ENCODE results near the gene ZNF664. TPM values are rescaled to one million over a fixed set of nuclear protein-coding genes. Genes with fewer than 3 reads are reported as not detected.

The ZNF664 gene
- total RNA-seq, 1 donor from 2014 or later = 97.5 TPM

DNA sequence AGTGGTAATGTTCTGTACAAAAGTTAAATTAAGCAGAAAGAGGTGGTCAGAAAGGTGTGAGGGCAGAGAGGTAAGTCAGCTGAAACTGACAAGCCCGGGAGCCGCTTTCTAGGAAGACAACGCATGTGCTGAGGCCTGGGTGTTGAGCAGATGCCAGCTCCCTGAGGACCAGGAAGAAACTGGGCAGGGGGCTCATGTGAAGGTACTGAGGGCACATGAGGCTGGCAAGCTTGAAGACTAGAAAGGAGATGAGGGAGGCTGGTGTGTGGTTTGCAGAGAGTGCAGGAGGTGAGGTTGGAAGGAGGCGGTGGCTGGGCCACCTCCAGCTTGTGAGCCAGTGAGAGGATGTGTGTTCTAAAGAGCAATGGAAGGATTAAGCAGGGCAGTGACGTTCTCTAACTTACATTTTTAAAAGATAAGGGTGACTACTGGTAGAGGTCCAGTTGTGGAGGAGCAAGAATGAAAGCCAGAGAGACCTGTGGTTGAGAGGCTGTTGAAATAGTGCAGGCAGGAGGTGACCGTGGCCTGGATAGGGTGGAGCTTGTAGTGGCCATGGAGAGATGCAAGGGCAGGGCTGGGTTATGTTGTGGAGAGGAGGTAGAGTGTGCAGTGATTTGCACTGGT is 29.1 kb downstream of the ZNF664 start:
- no peaks in the 10 kb centered on the region for H3K27me3 ChIP-seq (ENCODE audit: control insufficient read depth, insufficient read depth, low read length)
- peaks cover 3% of the 10 kb centered on the region for H3K36me3 ChIP-seq (ENCODE audit: control insufficient read depth, insufficient read depth, low read length)
- TF ChIP-seq, protein P1, sequence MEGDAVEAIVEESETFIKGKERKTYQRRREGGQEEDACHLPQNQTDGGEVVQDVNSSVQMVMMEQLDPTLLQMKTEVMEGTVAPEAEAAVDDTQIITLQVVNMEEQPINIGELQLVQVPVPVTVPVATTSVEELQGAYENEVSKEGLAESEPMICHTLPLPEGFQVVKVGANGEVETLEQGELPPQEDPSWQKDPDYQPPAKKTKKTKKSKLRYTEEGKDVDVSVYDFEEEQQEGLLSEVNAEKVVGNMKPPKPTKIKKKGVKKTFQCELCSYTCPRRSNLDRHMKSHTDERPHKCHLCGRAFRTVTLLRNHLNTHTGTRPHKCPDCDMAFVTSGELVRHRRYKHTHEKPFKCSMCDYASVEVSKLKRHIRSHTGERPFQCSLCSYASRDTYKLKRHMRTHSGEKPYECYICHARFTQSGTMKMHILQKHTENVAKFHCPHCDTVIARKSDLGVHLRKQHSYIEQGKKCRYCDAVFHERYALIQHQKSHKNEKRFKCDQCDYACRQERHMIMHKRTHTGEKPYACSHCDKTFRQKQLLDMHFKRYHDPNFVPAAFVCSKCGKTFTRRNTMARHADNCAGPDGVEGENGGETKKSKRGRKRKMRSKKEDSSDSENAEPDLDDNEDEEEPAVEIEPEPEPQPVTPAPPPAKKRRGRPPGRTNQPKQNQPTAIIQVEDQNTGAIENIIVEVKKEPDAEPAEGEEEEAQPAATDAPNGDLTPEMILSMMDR (IDR thresholded peaks at IDR 0.05; ENCODE audit: insufficient read depth, low read length, poor library complexity, severe bottlenecking) = no peak
- DNase-seq (ENCODE audit: low read depth) = no peak
- no peak overlapping the region for H3K4me3 ChIP-seq (ENCODE audit: low read depth, low read length)

DNA sequence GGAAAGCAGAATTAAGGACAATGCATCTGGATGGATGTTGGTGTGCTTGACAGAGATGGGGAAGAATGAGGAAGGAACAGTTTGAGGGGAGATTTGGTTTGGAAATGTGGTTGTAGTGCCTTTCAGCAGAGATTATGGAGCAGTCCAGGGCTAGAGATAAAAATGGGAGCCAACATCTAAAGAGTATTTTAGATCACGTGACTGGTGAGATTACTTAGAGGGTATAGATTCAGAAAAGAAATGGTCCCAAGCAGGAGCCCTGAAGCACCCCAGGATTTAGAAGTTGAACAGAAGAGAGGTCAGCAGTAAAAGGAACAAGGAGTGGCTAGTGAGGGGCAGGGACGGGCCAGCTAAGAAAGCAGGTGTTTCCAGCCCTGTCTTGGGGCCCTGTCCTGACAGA is 29.6 kb downstream of the ZNF664 start:
- DNase-seq (ENCODE audit: low read depth) = no peak
- Histone ChIP-seq H3K36me3 (ENCODE audit: control insufficient read depth, insufficient read depth, low read length) (peaks cover 1% of the 10 kb centered on the region), H3K4me3 (ENCODE audit: low read depth, low read length) (no peak overlapping the region), H3K27me3 (ENCODE audit: control insufficient read depth, insufficient read depth, low read length) (no peaks in the 10 kb centered on the region)
- TF ChIP-seq, protein P1 (IDR thresholded peaks at IDR 0.05; ENCODE audit: insufficient read depth, low read length, poor library complexity, severe bottlenecking) = no peak

DNA sequence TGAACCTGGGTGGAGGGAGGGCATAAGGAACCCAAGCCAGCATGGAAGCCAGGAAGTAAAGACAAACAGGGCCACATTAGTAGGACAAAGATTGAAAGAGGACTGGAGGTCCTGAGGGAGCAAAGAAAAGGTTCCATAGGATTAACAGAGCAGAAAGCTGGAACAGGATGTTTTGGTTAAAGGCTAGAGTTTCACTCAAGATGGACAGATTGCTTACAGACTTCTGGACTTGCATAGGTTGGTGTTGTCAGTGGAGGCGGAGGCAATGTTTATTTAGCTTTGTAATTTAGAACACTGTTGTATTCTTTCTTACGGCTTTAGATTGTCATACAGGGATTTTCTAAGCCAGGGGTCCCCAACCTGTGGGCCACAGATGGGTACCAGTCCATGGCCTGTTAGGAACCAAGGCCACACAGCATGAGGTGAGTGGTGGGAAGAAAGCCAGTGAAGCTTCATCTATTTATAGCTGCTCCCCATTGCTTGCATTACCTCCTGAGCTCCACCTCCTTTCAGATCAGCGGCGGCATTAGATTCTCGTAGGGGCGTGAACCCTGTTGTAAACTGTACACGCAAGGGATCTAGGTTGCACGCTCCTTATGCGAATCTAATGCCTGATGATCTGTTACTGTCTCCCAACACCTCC is 31.3 kb downstream of the ZNF664 start:
- TF ChIP-seq, protein P1 (IDR thresholded peaks at IDR 0.05; ENCODE audit: insufficient read depth, low read length, poor library complexity, severe bottlenecking) = no peak
- no peak for DNase-seq (ENCODE audit: low read depth)
- Histone ChIP-seq H3K36me3 (ENCODE audit: control insufficient read depth, insufficient read depth, low read length) (peaks cover 1% of the 10 kb centered on the region), H3K4me3 (ENCODE audit: low read depth, low read length) (no peak overlapping the region), H3K27me3 (ENCODE audit: control insufficient read depth, insufficient read depth, low read length) (no peaks in the 10 kb centered on the region)

DNA sequence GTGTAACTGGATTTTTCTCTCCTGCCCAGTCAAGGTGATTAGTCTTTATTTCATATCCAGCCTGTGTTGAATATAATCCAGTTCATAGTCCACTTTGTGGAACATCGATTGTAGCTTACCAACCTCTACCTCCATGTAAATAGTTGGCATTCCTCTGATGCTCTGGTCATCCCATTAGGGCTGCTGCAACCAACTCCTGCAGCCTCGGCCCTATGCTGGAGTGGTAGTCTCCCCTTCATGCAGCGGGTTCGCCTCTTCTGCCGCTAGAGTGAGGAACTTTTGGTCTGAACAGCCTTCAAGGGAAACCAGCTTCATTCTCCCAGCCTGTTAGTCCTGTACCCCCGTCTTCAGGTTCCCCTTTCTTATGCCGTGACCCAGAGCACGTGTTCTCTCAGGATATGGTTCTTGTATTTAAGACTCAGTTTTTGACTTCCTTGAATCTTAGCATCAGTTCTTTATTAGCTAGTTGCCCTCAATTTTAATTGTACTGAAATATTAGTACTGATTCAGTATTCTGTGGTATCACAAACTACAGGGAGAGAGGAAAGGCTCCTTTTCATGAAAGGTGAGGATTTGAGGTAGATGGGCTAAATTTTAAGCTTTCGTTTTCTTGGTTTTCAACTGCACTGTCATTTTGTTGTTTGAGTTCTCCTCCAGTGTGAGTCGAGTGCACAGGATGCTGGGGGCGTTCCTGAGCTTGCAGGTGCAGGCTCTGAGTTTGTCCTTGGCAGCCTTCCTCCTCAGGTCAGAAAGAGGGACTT is 33.2 kb downstream of the ZNF664 start:
- DNase-seq (ENCODE audit: low read depth) = no peak
- no peak overlapping the region for H3K4me3 ChIP-seq (ENCODE audit: low read depth, low read length)
- TF ChIP-seq, protein P1 (IDR thresholded peaks at IDR 0.05; ENCODE audit: insufficient read depth, low read length, poor library complexity, severe bottlenecking) = no peak
- H3K27me3 ChIP-seq (ENCODE audit: control insufficient read depth, insufficient read depth, low read length) = no peaks in the 10 kb centered on the region
- H3K36me3 ChIP-seq (ENCODE audit: control insufficient read depth, insufficient read depth, low read length) = no peaks in the 10 kb centered on the region

DNA sequence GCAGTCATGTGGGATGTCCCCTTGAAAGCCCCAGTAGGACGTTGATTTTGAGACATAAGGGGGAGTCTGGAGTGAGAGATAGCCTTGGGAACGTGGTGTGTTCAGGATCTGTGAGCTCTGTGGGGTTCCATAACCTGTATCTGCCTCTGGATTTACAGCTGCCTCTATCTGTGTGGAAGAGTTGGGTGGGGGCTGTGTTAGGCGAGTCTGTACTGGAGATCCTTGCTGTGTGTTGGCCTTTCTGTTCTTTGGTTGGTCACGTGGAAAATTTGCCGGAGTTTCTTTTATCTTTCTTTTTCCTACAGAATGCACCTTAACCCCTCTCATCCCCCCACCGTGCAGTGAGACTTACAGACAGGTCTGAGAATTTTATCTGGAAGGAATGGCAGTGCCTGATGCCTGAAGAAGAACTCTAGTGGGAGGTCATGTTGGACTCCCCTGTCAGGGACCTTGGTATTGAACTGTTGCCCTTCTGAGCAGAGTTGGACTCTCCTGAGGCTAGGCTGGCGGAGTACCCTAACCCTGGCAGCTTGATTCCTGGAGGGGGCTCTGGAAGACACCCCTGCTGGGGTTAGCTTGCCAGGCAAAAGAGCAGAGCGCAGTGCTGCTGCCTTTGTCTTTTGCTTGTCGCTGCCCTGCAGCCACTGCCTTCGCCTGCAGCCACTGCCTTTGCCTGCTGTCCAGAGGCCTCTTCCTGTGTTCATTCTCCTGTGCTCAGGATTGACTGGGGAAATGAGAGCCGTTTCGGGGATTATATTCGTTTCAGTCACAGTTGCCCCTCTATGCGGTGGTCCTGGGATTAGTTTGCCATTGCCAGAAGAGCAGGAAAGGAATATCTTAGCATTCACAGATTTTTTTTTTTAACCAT is 34.1 kb downstream of the ZNF664 start:
- DNase-seq (ENCODE audit: low read depth) = no peak

More for the DNA sequence above, 34.1 kb downstream of the ZNF664 start:
- Histone ChIP-seq H3K36me3 (ENCODE audit: control insufficient read depth, insufficient read depth, low read length) (no peaks in the 10 kb centered on the region), H3K27me3 (ENCODE audit: control insufficient read depth, insufficient read depth, low read length) (no peaks in the 10 kb centered on the region), H3K4me3 (ENCODE audit: low read depth, low read length) (no peak overlapping the region)
- TF ChIP-seq, protein P1 (IDR thresholded peaks at IDR 0.05; ENCODE audit: insufficient read depth, low read length, poor library complexity, severe bottlenecking) = no peak
